ENCODE measurements around the gene KIAA1328.
"Not testable (repeated sequence)": the region's sequence is repeated elsewhere in the genome, so short reads cannot be mapped to it uniquely, and the experiment has no call there.

KIAA1328 gene

GRCh38 chr18:36826556-36826955 is 2.4 kb upstream of the KIAA1328 start:
- DNase-seq = no peak

- DNase-seq = peak; percentile 10
Observed at GRCh38 chr18:36828157-36828629, 734 bp upstream of the KIAA1328 start.

GRCh38 chr18:36829362-36830157 is 633 bp downstream of the KIAA1328 start:
- no peak for DNase-seq

GRCh38 chr18:36830158-36830495 is 1.2 kb downstream of the KIAA1328 start:
- DNase-seq = no peak

GRCh38 chr18:36831139-36831538 is 2.2 kb downstream of the KIAA1328 start:
- DNase-seq = no peak

GRCh38 chr18:36833120-36833519 is 4.2 kb downstream of the KIAA1328 start:
- DNase-seq = no peak

GRCh38 chr18:36835927-36836326 is 7.0 kb downstream of the KIAA1328 start:
- DNase-seq = no peak

GRCh38 chr18:36839835-36840234 is 10.9 kb downstream of the KIAA1328 start:
- DNase-seq = no peak

- no peak for DNase-seq
Observed at GRCh38 chr18:36843199-36843598, 14.3 kb downstream of the KIAA1328 start.

- DNase-seq = no peak
Observed at GRCh38 chr18:36843784-36844183, 14.9 kb downstream of the KIAA1328 start.

GRCh38 chr18:36848609-36849008 is 19.7 kb downstream of the KIAA1328 start:
- no peak for DNase-seq

GRCh38 chr18:36849288-36850006 is 20.5 kb downstream of the KIAA1328 start:
- no peak for DNase-seq

GRCh38 chr18:36850527-36851201 is 21.7 kb downstream of the KIAA1328 start:
- DNase-seq = no peak

GRCh38 chr18:36851202-36851590 is 22.3 kb downstream of the KIAA1328 start:
- DNase-seq = no peak

- DNase-seq = no peak
Observed at GRCh38 chr18:36856815-36857214, 27.9 kb downstream of the KIAA1328 start.

GRCh38 chr18:36862182-36862581 is 33.3 kb downstream of the KIAA1328 start:
- no peak for DNase-seq

- no peak for DNase-seq
Observed at GRCh38 chr18:36867056-36867455, 38.1 kb downstream of the KIAA1328 start.

- DNase-seq = no peak
Observed at GRCh38 chr18:36871801-36872200, 42.9 kb downstream of the KIAA1328 start.

GRCh38 chr18:36872329-36872728 is 43.4 kb downstream of the KIAA1328 start:
- no peak for DNase-seq

GRCh38 chr18:36873826-36874225 is 44.9 kb downstream of the KIAA1328 start:
- not testable (repeated sequence) for DNase-seq

- DNase-seq = not testable (repeated sequence)
Observed at GRCh38 chr18:36879796-36880195, 50.9 kb downstream of the KIAA1328 start.

- DNase-seq = no peak
Observed at GRCh38 chr18:36885981-36886380, 57.1 kb downstream of the KIAA1328 start.

- no peak for DNase-seq
Observed at GRCh38 chr18:36887114-36887513, 58.2 kb downstream of the KIAA1328 start.

GRCh38 chr18:36887864-36888263 is 58.9 kb downstream of the KIAA1328 start:
- DNase-seq = no peak

Data from CD4-positive, alpha-beta T cell treated with Interleukin-4 for 4 hours (primary cell).